Measurements from ENCODE around the gene GLDC.
"Not testable (repeated sequence)": the region's sequence is repeated elsewhere in the genome, so short reads cannot be mapped to it uniquely, and the experiment has no call there.

GLDC gene

GRCh38 chr9:6660512-6660911 is 15.0 kb upstream of the GLDC start:
- no peak for DNase-seq

- DNase-seq = no peak
Observed at GRCh38 chr9:6658628-6659353, 13.3 kb upstream of the GLDC start.

- DNase-seq = no peak
Observed at GRCh38 chr9:6656614-6657300, 11.2 kb upstream of the GLDC start.

- DNase-seq = no peak
Observed at GRCh38 chr9:6655036-6655435, 9.5 kb upstream of the GLDC start.

GRCh38 chr9:6646293-6646636 is 736 bp upstream of the GLDC start:
- peak; percentile 53 for DNase-seq

- DNase-seq = not testable (repeated sequence)
Observed at GRCh38 chr9:6645105-6645354, 499 bp downstream of the GLDC start.

GRCh38 chr9:6644346-6645104 is 1.0 kb downstream of the GLDC start:
- DNase-seq = no peak

- no peak for DNase-seq
Observed at GRCh38 chr9:6641961-6642360, 3.6 kb downstream of the GLDC start.

- DNase-seq = no peak
Observed at GRCh38 chr9:6641561-6641960, 4.0 kb downstream of the GLDC start.

GRCh38 chr9:6641056-6641455 is 4.5 kb downstream of the GLDC start:
- no peak for DNase-seq

GRCh38 chr9:6640268-6641051 is 5.1 kb downstream of the GLDC start:
- DNase-seq = no peak

- no peak for DNase-seq
Observed at GRCh38 chr9:6639622-6640021, 5.9 kb downstream of the GLDC start.

GRCh38 chr9:6634444-6634843 is 11.1 kb downstream of the GLDC start:
- DNase-seq = no peak

GRCh38 chr9:6633378-6633777 is 12.2 kb downstream of the GLDC start:
- no peak for DNase-seq

GRCh38 chr9:6632516-6633183 is 12.9 kb downstream of the GLDC start:
- DNase-seq = no peak

- DNase-seq = no peak
Observed at GRCh38 chr9:6631207-6631512, 14.4 kb downstream of the GLDC start.

GRCh38 chr9:6630502-6631206 is 14.9 kb downstream of the GLDC start:
- DNase-seq = peak; percentile 46

- no peak for DNase-seq
Observed at GRCh38 chr9:6628704-6629103, 16.8 kb downstream of the GLDC start.

- DNase-seq = no peak
Observed at GRCh38 chr9:6625363-6625762, 20.2 kb downstream of the GLDC start.

GRCh38 chr9:6622784-6623183 is 22.7 kb downstream of the GLDC start:
- DNase-seq = not testable (repeated sequence)

- no peak for DNase-seq
Observed at GRCh38 chr9:6620796-6621195, 24.7 kb downstream of the GLDC start.

GRCh38 chr9:6620353-6620752 is 25.2 kb downstream of the GLDC start:
- DNase-seq = no peak

GRCh38 chr9:6619909-6620308 is 25.6 kb downstream of the GLDC start:
- no peak for DNase-seq
